KMS-11 (cell line): ENCODE data around the gene GPHN.
A peak's percentile ranks its signal among the peaks of the same experiment; 100 is the strongest.

Source experiments
- H2AFZ ChIP-seq: fragments of 200-600 bp; sonication (generic); 2 replicates; pipeline ENCODE4 v1.6.1; 2016; ENCODE audit warnings: antibody characterized with exemption, mixed run types, low read depth
- H3K27ac ChIP-seq: fragments of 200-600 bp; sonication (generic); 2 replicates; pipeline ENCODE4 v1.6.1; 2016; ENCODE audit warnings: mild to moderate bottlenecking, mixed run types
- H3K27me3 ChIP-seq: fragments of 200-600 bp; sonication (generic); 2 replicates; pipeline ENCODE4 v1.6.1; 2017; ENCODE audit warnings: mild to moderate bottlenecking, low read depth, mixed run types, moderate library complexity; ENCODE audit not compliant: insufficient read depth
- H3K36me3 ChIP-seq: fragments of 200-600 bp; sonication (generic); 2 replicates; pipeline ENCODE4 v1.6.1; 2017; ENCODE audit warnings: mild to moderate bottlenecking, mixed run types; ENCODE audit not compliant: insufficient read depth
- H3K4me1 ChIP-seq: fragments of 200-600 bp; sonication (generic); 2 replicates; pipeline ENCODE4 v1.6.1; 2016; ENCODE audit warnings: mild to moderate bottlenecking, low read depth, mixed run types; ENCODE audit not compliant: poor library complexity, severe bottlenecking
- H3K4me2 ChIP-seq: fragments of 200-600 bp; sonication (generic); 2 replicates; pipeline ENCODE4 v1.7.0; 2016; ENCODE audit warnings: mild to moderate bottlenecking, mixed run types
- H3K4me3 ChIP-seq: fragments of 200-600 bp; sonication (generic); IDR thresholded peaks from 2 replicates; pipeline ENCODE4 v1.6.1; 2017; ENCODE audit warnings: low read depth, low read length, mixed read lengths; ENCODE audit not compliant: insufficient read depth
- H3K79me2 ChIP-seq: fragments of 200-600 bp; sonication (generic); 2 replicates; pipeline ENCODE4 v1.6.1; 2016; ENCODE audit warnings: low read depth, mixed run types; ENCODE audit not compliant: insufficient read depth
- H3K9ac ChIP-seq: fragments of 200-600 bp; sonication (generic); 2 replicates; pipeline ENCODE4 v1.6.1; 2016; ENCODE audit warnings: mild to moderate bottlenecking, mixed run types
- H4K20me1 ChIP-seq: fragments of 200-600 bp; sonication (generic); 2 replicates; pipeline ENCODE4 v1.6.1; 2016; ENCODE audit warnings: mild to moderate bottlenecking, mixed run types; ENCODE audit not compliant: insufficient read depth
- TF ChIP-seq, protein P1 (sequence below): fragments of 200-600 bp; sonication (generic); conservative IDR thresholded peaks from 2 replicates; pipeline ENCODE4 v1.6.1; 2017; ENCODE audit warnings: low read depth, mild to moderate bottlenecking, antibody characterized with exemption, low read length, moderate library complexity, mixed read lengths

GPHN gene

GRCh38 chr14:66641861-66642635 lies 134.1 kb downstream of the GPHN start:
- H2AFZ ChIP-seq: no peak overlapping the region
- H3K4me1 ChIP-seq: peaks cover 35% of the 10 kb centered on the region
- no peaks in the 10 kb centered on the region for H3K27me3 ChIP-seq
- 0 out of 2 replicates have a peak, but pooled peaks cover 9% of the 10 kb centered on the region for H3K79me2 ChIP-seq
- TF ChIP-seq, protein P1, sequence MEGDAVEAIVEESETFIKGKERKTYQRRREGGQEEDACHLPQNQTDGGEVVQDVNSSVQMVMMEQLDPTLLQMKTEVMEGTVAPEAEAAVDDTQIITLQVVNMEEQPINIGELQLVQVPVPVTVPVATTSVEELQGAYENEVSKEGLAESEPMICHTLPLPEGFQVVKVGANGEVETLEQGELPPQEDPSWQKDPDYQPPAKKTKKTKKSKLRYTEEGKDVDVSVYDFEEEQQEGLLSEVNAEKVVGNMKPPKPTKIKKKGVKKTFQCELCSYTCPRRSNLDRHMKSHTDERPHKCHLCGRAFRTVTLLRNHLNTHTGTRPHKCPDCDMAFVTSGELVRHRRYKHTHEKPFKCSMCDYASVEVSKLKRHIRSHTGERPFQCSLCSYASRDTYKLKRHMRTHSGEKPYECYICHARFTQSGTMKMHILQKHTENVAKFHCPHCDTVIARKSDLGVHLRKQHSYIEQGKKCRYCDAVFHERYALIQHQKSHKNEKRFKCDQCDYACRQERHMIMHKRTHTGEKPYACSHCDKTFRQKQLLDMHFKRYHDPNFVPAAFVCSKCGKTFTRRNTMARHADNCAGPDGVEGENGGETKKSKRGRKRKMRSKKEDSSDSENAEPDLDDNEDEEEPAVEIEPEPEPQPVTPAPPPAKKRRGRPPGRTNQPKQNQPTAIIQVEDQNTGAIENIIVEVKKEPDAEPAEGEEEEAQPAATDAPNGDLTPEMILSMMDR: no peak
- no peak overlapping the region for H3K9ac ChIP-seq
- no peak overlapping the region for H3K4me3 ChIP-seq
- H3K36me3 ChIP-seq: no peaks in the 10 kb centered on the region
- no peak overlapping the region for H3K4me2 ChIP-seq
- no peaks in the 10 kb centered on the region for H4K20me1 ChIP-seq
- H3K27ac ChIP-seq: no peak overlapping the region

- no peak overlapping the region for H2AFZ ChIP-seq
- no peak overlapping the region for H3K4me3 ChIP-seq
- 0 out of 2 replicates have a peak, but pooled peaks cover 7% of the 10 kb centered on the region for H3K79me2 ChIP-seq
- no peak overlapping the region for H3K4me2 ChIP-seq
- H4K20me1 ChIP-seq: no peaks in the 10 kb centered on the region
- TF ChIP-seq, protein P1: no peak
- H3K27me3 ChIP-seq: no peaks in the 10 kb centered on the region
- H3K36me3 ChIP-seq: no peaks in the 10 kb centered on the region
- H3K27ac ChIP-seq: no peak overlapping the region
- peaks cover 48% of the 10 kb centered on the region for H3K4me1 ChIP-seq
- H3K9ac ChIP-seq: no peak overlapping the region
Observed at GRCh38 chr14:66643344-66643743, 135.4 kb downstream of the GPHN start.

DNA sequence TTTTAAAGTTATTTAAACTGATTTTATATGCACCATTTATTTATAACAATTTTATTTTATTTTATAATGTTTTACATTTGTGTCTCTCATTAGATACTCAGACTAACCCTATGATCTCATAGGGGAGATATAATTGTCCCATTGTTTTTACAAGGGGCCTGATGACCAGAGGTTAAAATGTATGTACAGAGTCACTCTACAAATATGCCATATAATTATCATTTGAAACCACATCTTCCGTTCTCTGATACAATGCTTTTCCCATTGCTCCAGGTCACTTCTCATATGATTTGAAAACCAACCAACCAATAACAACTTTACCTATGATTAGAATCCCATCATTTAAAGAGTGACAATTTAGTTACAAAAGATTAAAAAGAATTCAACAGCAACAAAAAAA lies 137.8 kb downstream of the GPHN start:
- Histone ChIP-seq H3K27me3 (no peaks in the 10 kb centered on the region), H4K20me1 (no peaks in the 10 kb centered on the region), H3K4me2 (peak overlapping the region; percentile 41), H3K79me2 (peaks cover 12% of the 10 kb centered on the region; the same call in 1 of the 2 replicates), H3K4me3 (no peak overlapping the region), H3K4me1 (peaks cover 72% of the 10 kb centered on the region), H3K9ac (no peak overlapping the region), H3K27ac (no peak overlapping the region), H2AFZ (no peak overlapping the region), H3K36me3 (no peaks in the 10 kb centered on the region)
- TF ChIP-seq, protein P1: no peak

DNA sequence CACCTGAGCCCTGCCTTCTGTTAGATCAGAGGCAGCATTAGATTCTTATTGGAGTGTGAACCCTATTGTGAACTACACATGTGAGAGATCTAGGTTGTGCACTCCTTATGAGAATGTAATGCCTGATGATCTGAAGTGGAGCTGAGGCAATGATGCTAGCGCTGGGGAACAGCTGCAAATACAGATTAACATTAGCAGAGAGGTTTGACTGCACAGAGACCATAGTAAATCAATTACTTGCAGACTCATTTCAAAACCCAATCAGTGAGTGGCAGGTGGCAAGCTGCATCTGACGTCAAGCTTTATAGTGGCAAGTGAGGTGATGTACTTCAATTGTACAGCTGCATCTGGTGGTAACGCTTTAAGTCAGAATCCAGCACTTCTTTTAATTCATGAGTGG lies 141.6 kb downstream of the GPHN start:
- Histone ChIP-seq H3K36me3 (no peaks in the 10 kb centered on the region), H3K4me1 (peaks cover 97% of the 10 kb centered on the region), H4K20me1 (no peaks in the 10 kb centered on the region), H3K79me2 (peaks cover 9% of the 10 kb centered on the region), H3K9ac (peak overlapping the region; percentile 79), H2AFZ (no peak overlapping the region), H3K4me3 (no peak overlapping the region), H3K27me3 (no peaks in the 10 kb centered on the region), H3K4me2 (peak overlapping the region; percentile 89), H3K27ac (peak overlapping the region; percentile 100)
- TF ChIP-seq, protein P1: no peak
